SU-DHL-6 (cell line): ENCODE measurements around the gene CLEC1A.

Experiments used
- H2AFZ ChIP-seq: fragments of 200-600 bp; sonication (generic); 2 replicates; pipeline ENCODE4 v1.6.1; 2014; ENCODE audit warnings: low read depth, mild to moderate bottlenecking, moderate library complexity, mixed read lengths, antibody characterized with exemption, low read length; ENCODE audit not compliant: severe bottlenecking
- H3F3A ChIP-seq: fragments of 200-600 bp; shearing (Covaris generic); 2 replicates; pipeline ENCODE4 v1.6.0; 2016; ENCODE audit warnings: antibody characterized with exemption, mild to moderate bottlenecking; ENCODE audit not compliant: insufficient read depth
- H3K27ac ChIP-seq: fragments of 200-600 bp; sonication (generic); 2 replicates; pipeline ENCODE4 v1.5.1; 2016; ENCODE audit warnings: low read depth, mild to moderate bottlenecking, low read length, moderate library complexity, mixed read lengths
- H3K27me3 ChIP-seq: fragments of 200-600 bp; sonication (generic), shearing (Covaris generic); 2 replicates; pipeline ENCODE4 v1.6.0; 2014; ENCODE audit warnings: mild to moderate bottlenecking, low read length
- H3K36me3 ChIP-seq: fragments of 200-600 bp; sonication (generic); 2 replicates; pipeline ENCODE4 v1.6.1; 2014; ENCODE audit warnings: mild to moderate bottlenecking, low read length, mixed read lengths
- H3K4me2 ChIP-seq: fragments of 300-600, 200-600 bp; shearing (Covaris generic), sonication (generic); 2 replicates; pipeline ENCODE4 v1.6.0; 2014; ENCODE audit warnings: low read length, low read depth, mild to moderate bottlenecking; ENCODE audit not compliant: poor library complexity, severe bottlenecking
- H3K4me3 ChIP-seq: fragments of 200-600 bp; sonication (generic); 2 replicates; pipeline ENCODE4 v1.5.1; 2014; ENCODE audit warnings: antibody characterized with exemption, low read length, mild to moderate bottlenecking, mixed read lengths; ENCODE audit not compliant: insufficient read depth, poor library complexity, severe bottlenecking
- H3K79me2 ChIP-seq: fragments of 200-600 bp; sonication (generic); 2 replicates; pipeline ENCODE4 v1.6.1; 2014; ENCODE audit warnings: mild to moderate bottlenecking, low read length, moderate library complexity; ENCODE audit not compliant: insufficient read depth
- H3K9ac ChIP-seq: fragments of 200-600 bp; sonication (generic); 2 replicates; pipeline ENCODE4 v1.7.0; 2014; ENCODE audit warnings: mild to moderate bottlenecking, low read length
- H3K9me2 ChIP-seq: fragments of 200-600 bp; sonication (generic); replicated peaks from 2 replicates; pipeline ENCODE4 v1.6.1; 2014; ENCODE audit warnings: low read length; ENCODE audit not compliant: insufficient read depth
- H3K9me3 ChIP-seq: fragments of 200-600 bp; sonication (generic); 2 replicates; pipeline ENCODE4 v1.6.1; 2014; ENCODE audit warnings: low read length, mixed read lengths; ENCODE audit not compliant: insufficient read depth
- H4K20me1 ChIP-seq: fragments of 200-600 bp; sonication (generic); 2 replicates; pipeline ENCODE4 v1.6.1; 2014; ENCODE audit warnings: low read depth, mild to moderate bottlenecking, antibody characterized with exemption, low read length, moderate library complexity, mixed read lengths
- CTCF ChIP-seq: fragments of 200-600 bp; sonication (generic); IDR thresholded peaks from one replicate; pipeline ENCODE4 v1.5.1; 2017; ENCODE audit warnings: antibody characterized with exemption, mild to moderate bottlenecking, low read length, moderate library complexity; ENCODE audit not compliant: insufficient read depth, poor library complexity, severe bottlenecking
- EZH2phosphoT487 ChIP-seq: fragments of 200-600 bp; sonication (generic), shearing (Covaris generic); conservative IDR thresholded peaks from 2 replicates; pipeline ENCODE4 v1.6.1; 2018; ENCODE audit warnings: mild to moderate bottlenecking, antibody characterized with exemption, low read length, moderate library complexity, mixed read lengths

Gene CLEC1A

GRCh38 chr12:10025236-10025635 is 73.5 kb downstream of the CLEC1A start:
- no peak overlapping the region for H2AFZ ChIP-seq
- no peaks in the 10 kb centered on the region for H3K27me3 ChIP-seq
- H3K9me2 ChIP-seq: no peaks in the 10 kb centered on the region
- H3F3A ChIP-seq: no peaks in the 10 kb centered on the region
- H3K9ac ChIP-seq: no peak overlapping the region
- TF ChIP-seq EZH2phosphoT487 (no peak), CTCF (no peak)
- no peaks in the 10 kb centered on the region for H3K9me3 ChIP-seq
- H3K4me2 ChIP-seq: no peak overlapping the region
- H3K36me3 ChIP-seq: no peaks in the 10 kb centered on the region
- H4K20me1 ChIP-seq: no peaks in the 10 kb centered on the region
- no peaks in the 10 kb centered on the region for H3K79me2 ChIP-seq
- H3K4me3 ChIP-seq: no peak overlapping the region
- no peak overlapping the region for H3K27ac ChIP-seq

- Histone ChIP-seq H3K4me3 (no peak overlapping the region), H3K9me3 (no peaks in the 10 kb centered on the region), H3K4me2 (no peak overlapping the region), H3F3A (no peaks in the 10 kb centered on the region), H3K9me2 (no peaks in the 10 kb centered on the region), H3K79me2 (no peaks in the 10 kb centered on the region), H3K27ac (no peak overlapping the region), H2AFZ (no peak overlapping the region), H3K36me3 (no peaks in the 10 kb centered on the region), H3K9ac (no peak overlapping the region), H3K27me3 (no peaks in the 10 kb centered on the region), H4K20me1 (no peaks in the 10 kb centered on the region)
- TF ChIP-seq EZH2phosphoT487 (no peak), CTCF (no peak)
These were observed 77.4 kb downstream of the CLEC1A start for GRCh38 chr12:10021342-10021741.
